DMS53 treated with DMSO at 0.1 percent for 48 hours (cell line): ENCODE data around the gene TRIM52.
"Not testable (repeated sequence)": the region's sequence is repeated elsewhere in the genome, so short reads cannot be mapped to it uniquely, and the experiment has no call there.

ENCODE experiments used
- DNase-seq: peaks from one replicate; lab custom pipeline; 2025; ENCODE audit not compliant: unreplicated experiment; lab: John Stamatoyannopoulos, UW

The TRIM52 gene

GRCh38 chr5:181215997-181216989, 44.6 kb downstream of the TRIM52 start:
- DNase-seq: no peak

- DNase-seq: not testable (repeated sequence)
Measured at GRCh38 chr5:181214249-181214648, 46.7 kb downstream of the TRIM52 start.

DNA sequence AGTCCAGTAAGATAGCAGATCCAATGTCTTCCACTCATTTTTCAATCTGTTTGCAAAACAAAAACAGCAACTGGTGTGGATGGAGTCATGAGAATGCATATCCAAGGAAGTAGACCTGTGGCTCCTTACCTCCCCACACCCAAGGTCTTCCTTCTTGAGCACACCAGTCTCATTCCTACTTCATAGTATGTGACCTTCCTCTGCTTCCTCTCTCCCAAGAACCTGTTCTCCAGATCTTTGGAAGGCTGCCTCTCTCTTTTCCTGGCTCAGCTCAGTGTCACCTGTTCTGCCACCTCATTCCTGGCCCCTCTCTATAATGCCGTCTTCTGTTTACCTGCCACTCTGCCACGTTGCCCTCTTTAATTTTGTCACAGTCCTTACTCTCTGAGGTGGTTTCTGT, 48.0 kb downstream of the TRIM52 start:
- no peak for DNase-seq

DNA sequence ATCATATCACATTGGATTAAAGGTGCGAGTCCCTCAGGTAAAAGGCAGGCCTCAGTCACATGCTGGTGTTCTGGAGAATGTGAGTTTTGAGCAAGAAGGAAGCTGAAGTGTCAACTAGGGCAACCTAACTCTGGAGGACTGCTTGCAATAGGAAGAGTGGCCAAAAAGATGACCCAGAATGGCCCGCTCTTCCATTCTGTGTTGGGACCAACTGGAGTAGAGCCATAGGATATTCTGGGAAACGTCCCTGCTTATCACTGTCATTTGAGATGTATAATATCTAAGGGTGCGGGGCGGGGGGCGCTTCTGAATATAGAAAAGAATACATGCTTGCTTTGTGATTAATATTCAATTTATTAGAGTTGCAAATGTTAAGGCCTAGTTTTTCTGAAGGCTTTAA, 48.9 kb downstream of the TRIM52 start:
- DNase-seq: no peak

GRCh38 chr5:181211208-181211607, 49.7 kb downstream of the TRIM52 start:
- DNase-seq: no peak

DNA sequence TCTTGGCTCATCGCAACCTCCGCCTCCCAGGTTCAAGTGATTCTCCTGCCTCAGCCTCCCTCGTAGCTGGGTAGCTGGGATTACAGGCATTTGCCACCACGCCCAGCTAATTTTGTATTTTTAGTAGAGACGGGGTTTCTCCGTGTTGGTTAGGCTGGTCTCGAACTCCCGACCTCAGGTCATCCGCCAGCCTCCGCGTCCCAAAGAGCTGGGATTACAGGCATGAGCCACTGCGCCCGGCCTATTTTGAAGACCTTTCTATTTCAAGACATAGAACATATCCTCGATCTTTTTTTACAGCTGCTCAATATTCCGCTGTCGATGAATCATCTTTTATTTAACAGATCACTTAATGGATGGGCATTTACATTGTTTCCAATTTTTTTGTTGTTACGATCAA, 50.2 kb downstream of the TRIM52 start:
- not testable (repeated sequence) for DNase-seq

DNA sequence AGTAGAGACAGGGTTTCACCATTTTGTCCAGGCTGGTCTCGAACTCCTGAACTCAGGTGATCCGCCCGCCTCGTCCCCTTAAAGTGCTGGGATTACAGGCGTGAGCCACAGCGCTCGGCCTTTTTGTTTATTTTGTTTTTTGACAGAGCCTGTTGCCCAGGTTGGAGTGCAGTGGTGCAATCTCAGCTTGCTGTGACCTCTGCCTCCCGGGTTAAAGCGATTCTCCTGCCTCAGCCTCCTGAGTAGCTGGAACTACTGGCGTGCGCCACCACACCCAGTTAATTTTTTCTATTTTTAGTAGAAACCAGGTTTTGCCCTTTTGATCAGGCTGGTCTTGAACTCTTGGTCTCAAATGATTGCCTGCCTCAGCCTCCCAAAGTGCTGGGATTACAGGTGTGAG, 50.8 kb downstream of the TRIM52 start:
- not testable (repeated sequence) for DNase-seq

DNA sequence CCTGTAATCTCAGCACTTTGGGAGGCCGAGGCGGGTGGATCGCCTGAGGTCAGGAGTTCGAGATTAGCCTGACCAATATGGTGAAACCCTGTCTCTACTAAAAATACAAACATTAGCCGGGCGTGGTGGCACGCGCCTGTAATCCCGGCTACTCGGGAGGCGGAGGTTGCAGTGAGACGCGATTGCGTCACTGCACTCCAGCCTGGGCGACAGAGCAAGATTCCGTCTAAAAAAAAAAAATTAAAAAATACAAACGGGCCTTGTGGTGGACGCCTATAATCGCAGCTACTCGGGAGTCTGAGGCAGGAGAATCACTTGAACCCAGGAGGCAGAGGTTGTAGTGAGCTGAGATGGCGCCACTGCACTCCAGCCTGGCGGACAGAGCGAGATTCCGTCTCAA, 51.9 kb downstream of the TRIM52 start:
- not testable (repeated sequence) for DNase-seq

DNA sequence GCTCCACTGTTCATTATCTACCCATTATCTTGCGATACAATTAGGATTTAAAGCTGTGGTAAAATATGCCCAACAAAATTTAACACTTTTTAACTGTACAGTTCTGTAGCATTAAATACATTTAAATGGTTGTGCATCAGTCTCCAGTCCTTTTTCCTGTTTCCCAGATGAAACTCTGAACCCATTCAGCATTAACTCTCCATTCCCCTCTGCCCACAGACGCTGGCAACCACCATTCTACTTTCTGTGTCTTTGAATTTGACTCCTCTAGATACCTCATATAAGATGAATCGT, 53.0 kb downstream of the TRIM52 start:
- no peak for DNase-seq

DNA sequence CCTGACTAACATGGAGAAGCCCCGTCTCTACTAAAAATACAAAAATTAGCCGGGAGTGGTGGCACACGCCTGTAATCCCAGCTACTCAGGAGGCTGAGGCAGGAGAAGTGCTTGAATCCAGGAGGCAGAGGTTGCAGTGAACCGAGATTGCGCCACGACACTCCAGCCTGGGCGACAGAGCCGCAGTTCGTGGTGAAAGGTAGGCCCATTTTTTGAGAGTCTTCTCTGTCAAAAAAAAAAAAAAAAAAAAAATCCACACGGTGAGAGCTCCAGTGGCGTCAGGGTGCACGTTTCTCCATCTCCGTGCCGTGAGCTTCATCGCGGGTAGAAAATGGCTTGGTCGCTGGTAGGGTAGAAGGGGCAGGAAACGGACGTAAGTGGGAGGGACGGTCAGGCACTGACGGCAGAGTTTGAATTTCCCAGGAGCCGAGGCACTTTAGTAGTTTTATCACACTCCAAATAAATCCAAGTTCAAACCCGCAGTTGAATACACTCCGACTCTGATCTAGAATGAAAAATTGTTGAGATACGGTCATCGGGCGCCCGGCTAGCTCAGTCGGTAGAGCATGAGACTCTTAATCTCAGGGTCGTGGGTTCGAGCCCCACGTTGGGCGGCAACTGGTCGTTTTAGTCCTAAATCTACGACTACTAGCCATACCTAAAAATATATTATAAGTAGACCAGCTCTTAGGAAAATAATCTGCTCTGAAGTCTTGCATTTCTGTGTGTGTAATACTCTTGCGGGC, 53.6 kb downstream of the TRIM52 start:
- no peak for DNase-seq

- DNase-seq: no peak
Measured at GRCh38 chr5:181205761-181206649, 54.9 kb downstream of the TRIM52 start.
